Smooth muscle cell (in vitro differentiated cells): ENCODE data around the gene TIMM22. TPM values are rescaled to one million over a fixed set of nuclear protein-coding genes. Genes with fewer than 3 reads are reported as not detected.

ENCODE experiments used
- DNase-seq: peaks from one replicate; lab custom pipeline; 2025; ENCODE audit not compliant: unreplicated experiment; lab: John Stamatoyannopoulos, UW
- H2AFZ ChIP-seq: fragments of 200-600 bp; sonication (generic); 2 replicates; pipeline ENCODE4 v1.6.0; 2016; ENCODE audit warnings: antibody characterized with exemption, low read depth, mild to moderate bottlenecking
- H3F3A ChIP-seq: fragments of 200-600 bp; sonication (generic); 2 replicates; pipeline ENCODE4 v1.6.0; 2017; ENCODE audit warnings: antibody characterized with exemption, low read depth
- H3K27ac ChIP-seq: fragments of 200-600 bp; sonication (generic); 2 replicates; pipeline ENCODE4 v1.5.1; 2016; ENCODE audit warnings: low read depth, mild to moderate bottlenecking
- H3K27me3 ChIP-seq: fragments of 200-600 bp; sonication (generic); 2 replicates; pipeline ENCODE4 v1.6.1; 2016; ENCODE audit warnings: low read depth, mild to moderate bottlenecking
- H3K36me3 ChIP-seq: fragments of 200-600 bp; sonication (generic); 2 replicates; pipeline ENCODE4 v1.5.1; 2016; ENCODE audit warnings: low read depth
- H3K4me1 ChIP-seq: fragments of 200-600 bp; sonication (generic); 2 replicates; pipeline ENCODE4 v1.5.1; 2016; ENCODE audit warnings: low read depth
- H3K4me2 ChIP-seq: fragments of 200-600 bp; sonication (generic); 2 replicates; pipeline ENCODE4 v1.6.0; 2016; ENCODE audit warnings: mild to moderate bottlenecking
- H3K4me3 ChIP-seq: fragments of 200-600 bp; sonication (generic); 2 replicates; pipeline ENCODE4 v1.5.1; 2016; ENCODE audit warnings: mild to moderate bottlenecking
- H3K79me2 ChIP-seq: fragments of 200-600 bp; sonication (generic); 2 replicates; pipeline ENCODE4 v1.6.0; 2016; ENCODE audit warnings: low read depth, mild to moderate bottlenecking
- H3K9ac ChIP-seq: fragments of 200-600 bp; sonication (generic); 2 replicates; pipeline ENCODE4 v1.6.0; 2016; ENCODE audit warnings: low read depth
- H3K9me3 ChIP-seq: fragments of 200-600 bp; sonication (generic); replicated peaks from 2 replicates; pipeline ENCODE4 v1.5.1; 2016; ENCODE audit warnings: low read depth
- H4K20me1 ChIP-seq: fragments of 200-600 bp; sonication (generic); 2 replicates; pipeline ENCODE4 v1.6.0; 2016; ENCODE audit warnings: low read depth
- CTCF ChIP-seq: fragments of 200-600 bp; sonication (generic); IDR thresholded peaks from 2 replicates; pipeline ENCODE4 v1.5.1; 2017; ENCODE audit warnings: borderline replicate concordance, mild to moderate bottlenecking, antibody characterized with exemption; ENCODE audit not compliant: insufficient read depth, poor library complexity, severe bottlenecking
- WGBS: methylation state at CpG from one replicate; pipeline ENCODE4 v1.1.7; 2016; ENCODE audit warnings: low lambda C conversion rate; 5-methylcytosine and 5-hydroxymethylcytosine counted together
- polyA plus RNA-seq: library from polyadenylated mRNA; unstranded; fragments of >200 nt; fragmentation: Nextera tagmentation; extraction: Ambion mirVana; gene quantifications from 2 replicates; pipeline ENCODE4 v1.2.1, GENCODE V29; 2016
- total RNA-seq: library from RNA; depleted of rRNA; stranded (reverse); fragments of >200 nt; gene quantifications from 2 replicates; pipeline ENCODE4 v1.2.3, GENCODE V29; 2014

Gene TIMM22
- total and polyA plus RNA-seq, 2 experiments from 2014 or later: 13.7 to 24.0 TPM

GRCh38 chr17:1037238-1037879 is 40.4 kb downstream of the TIMM22 start:
- Histone ChIP-seq H3K4me2 (no peak overlapping the region), H3K4me3 (no peak overlapping the region), H3K4me1 (no peaks in the 10 kb centered on the region), H3F3A (no peaks in the 10 kb centered on the region), H3K27ac (no peak overlapping the region), H3K79me2 (no peaks in the 10 kb centered on the region), H2AFZ (no peak overlapping the region), H4K20me1 (peaks cover 90% of the 10 kb centered on the region), H3K9ac (no peak overlapping the region), H3K9me3 (no peaks in the 10 kb centered on the region), H3K36me3 (no peaks in the 10 kb centered on the region), H3K27me3 (no peaks in the 10 kb centered on the region)
- WGBS: 85% methylated on average over 19 of the region's 19 CpGs
- no peak for TF ChIP-seq CTCF
- no peak for DNase-seq

- Histone ChIP-seq H3K4me1 (peaks cover 1% of the 10 kb centered on the region), H3K27ac (no peak overlapping the region), H3K9ac (no peak overlapping the region), H3K27me3 (no peaks in the 10 kb centered on the region), H3K4me2 (no peak overlapping the region), H3K36me3 (no peaks in the 10 kb centered on the region), H2AFZ (no peak overlapping the region), H3K9me3 (no peaks in the 10 kb centered on the region), H3F3A (no peaks in the 10 kb centered on the region), H3K4me3 (no peak overlapping the region), H4K20me1 (peaks cover 89% of the 10 kb centered on the region), H3K79me2 (no peaks in the 10 kb centered on the region)
- DNase-seq: no peak
- 96% methylated on average over 31 of the region's 31 CpGs for WGBS
- no peak for TF ChIP-seq CTCF
Measured at GRCh38 chr17:1038459-1039122, 41.7 kb downstream of the TIMM22 start.

- 93% methylated on average over 11 of the region's 16 CpGs for WGBS
- no peaks in the 10 kb centered on the region for H3K79me2 ChIP-seq
Measured at GRCh38 chr17:1039123-1039507, 42.2 kb downstream of the TIMM22 start.

More at GRCh38 chr17:1039123-1039507, 42.2 kb downstream of the TIMM22 start:
- H3K27me3 ChIP-seq: no peaks in the 10 kb centered on the region
- H3F3A ChIP-seq: no peaks in the 10 kb centered on the region
- DNase-seq: no peak
- no peak overlapping the region for H3K27ac ChIP-seq
- H3K4me2 ChIP-seq: no peak overlapping the region
- no peaks in the 10 kb centered on the region for H3K9me3 ChIP-seq
- no peak overlapping the region for H3K4me3 ChIP-seq
- TF ChIP-seq CTCF: no peak
- H3K9ac ChIP-seq: no peak overlapping the region
- no peak overlapping the region for H2AFZ ChIP-seq
- H4K20me1 ChIP-seq: peaks cover 90% of the 10 kb centered on the region
- peaks cover 4% of the 10 kb centered on the region for H3K4me1 ChIP-seq
- no peaks in the 10 kb centered on the region for H3K36me3 ChIP-seq
